CD4-positive, alpha-beta T cell (primary cell): ENCODE results near the gene POLE4. TPM values are rescaled to one million over a fixed set of nuclear protein-coding genes. Genes with fewer than 3 reads are reported as not detected.

ENCODE experiments used
- ATAC-seq: fragments of 200-7000 bp; cut with Tn5 transposase; one replicate; pipeline ENCODE4 v1.10.0; 2022; ENCODE audit warnings: mild to moderate bottlenecking; ENCODE audit not compliant: poor library complexity
- CTCF ChIA-PET: fragments of 350-600 bp; sonication (Branson Sonifier 250); formaldehyde crosslinking; loops from one replicate; lab custom pipeline; 2021; ENCODE audit warnings: antibody characterized with exemption, inconsistent platforms; lab: Charles Lee
- POLR2A ChIA-PET: fragments of 350-600 bp; sonication (Branson Sonifier 250); formaldehyde crosslinking; loops from one replicate; lab custom pipeline; 2021; ENCODE audit warnings: antibody characterized with exemption, inconsistent platforms; lab: Charles Lee
- DNase-seq, 14 experiments: peaks; one replicate each; pipeline ENCODE4 v3.0.0-alpha.2; 2013 to 2020; ENCODE audit warnings: mixed read lengths in 2 of 14
- H3K27ac ChIP-seq, 2 donors: one replicate each; pipeline versions ENCODE4 v1.5.1 to v1.7.0; 2013; ENCODE audit warnings: low read length in 2 of 2, low read depth in 1 of 2, mild to moderate bottlenecking in 1 of 2
- H3K27me3 ChIP-seq, 2 experiments: 1 replicate in 1 of 2; 2 replicates in 1 of 2; pipeline versions ENCODE4 v1.6.1 to v1.7.0; 2013; ENCODE audit warnings: low read length in 2 of 2, control low read depth in 1 of 2, mild to moderate bottlenecking in 1 of 2, moderate library complexity in 1 of 2; ENCODE audit not compliant: insufficient read depth in 2 of 2, control insufficient read depth in 1 of 2
- H3K36me3 ChIP-seq: one replicate; pipeline ENCODE4 v1.6.1; 2013; ENCODE audit warnings: low read length, control low read depth; ENCODE audit not compliant: insufficient read depth
- H3K4me1 ChIP-seq: one replicate; pipeline ENCODE4 v1.6.1; 2013; ENCODE audit warnings: low read length, control low read depth; ENCODE audit not compliant: insufficient read depth
- H3K4me3 ChIP-seq: one replicate; pipeline ENCODE4 v1.5.1; 2013; ENCODE audit warnings: mild to moderate bottlenecking, low read length, moderate library complexity
- H3K9me3 ChIP-seq, 2 experiments: 1 replicate in 1 of 2; 2 replicates in 1 of 2; pipeline versions ENCODE4 v1.6.1 to v1.7.0; 2013; ENCODE audit warnings: low read length in 2 of 2, mild to moderate bottlenecking in 2 of 2, control low read depth in 1 of 2, moderate library complexity in 1 of 2; ENCODE audit not compliant: control insufficient read depth in 1 of 2, insufficient read depth in 1 of 2
- H3K27ac Mint-ChIP-seq: one replicate; pipeline ENCODE4 v1.8.0; 2020; ENCODE audit warnings: mixed read lengths
- H3K27me3 Mint-ChIP-seq: one replicate; pipeline ENCODE4 v1.8.0; 2021; ENCODE audit warnings: mixed read lengths
- H3K36me3 Mint-ChIP-seq: one replicate; pipeline ENCODE4 v1.8.0; 2021; ENCODE audit warnings: low read depth, mixed read lengths
- H3K4me1 Mint-ChIP-seq: one replicate; pipeline ENCODE4 v1.8.0; 2021; ENCODE audit warnings: low read depth, mixed read lengths
- H3K4me3 Mint-ChIP-seq: one replicate; pipeline ENCODE4 v1.8.0; 2020; ENCODE audit warnings: mild to moderate bottlenecking, mixed read lengths
- H3K9me3 Mint-ChIP-seq: one replicate; pipeline ENCODE4 v1.8.0; 2020; ENCODE audit warnings: mixed read lengths
- CTCF ChIP-seq: fragments of 200-600 bp; IDR thresholded peaks from one replicate; pipeline ENCODE4 v1.8.0; 2022; ENCODE audit warnings: antibody characterized with exemption, mild to moderate bottlenecking
- intact Hi-C, 2 experiments: fragments of 100-400 bp; cut with DNase I in 1 of 2; cut with micrococcal nuclease in 1 of 2; formaldehyde crosslinking; loops; one replicate each; pipeline versions ENCODE4 v1.15.1 to v1.9.0; 2023 to 2025; cut with DNase I, micrococcal nuclease
- total RNA-seq, 174 experiments: library from RNA in 2 of 174; stranded (reverse) in 2 of 174; gene quantifications; one replicate each; pipeline ENCODE4 v1.2.3 and lab custom pipeline; 2021 to 2026

Gene POLE4
- total RNA-seq, 2 experiments from 2014 or later, result 34.9 to 38.4 TPM

GRCh38 chr2:74911061-74911460 lies 47.4 kb upstream of the POLE4 start:
- POLR2A ChIA-PET, result no interaction called here
- H3K36me3 ChIP-seq, result no peaks in the 10 kb centered on the region
- H3K27ac Mint-ChIP-seq, result no peak overlapping the region
- peaks cover 11 to 21% of the 10 kb centered on the region in 2 experiments for H3K27me3 ChIP-seq
- TF ChIP-seq CTCF, result no peak
- no peaks in the 10 kb centered on the region for H3K36me3 Mint-ChIP-seq
- peaks cover 0 to 7% of the 10 kb centered on the region in 2 experiments for H3K9me3 ChIP-seq
- no peak overlapping the region for H3K27ac ChIP-seq
- H3K4me1 ChIP-seq, result peaks cover 8% of the 10 kb centered on the region
- H3K9me3 Mint-ChIP-seq, result no peaks in the 10 kb centered on the region
- DNase-seq (no peak), ATAC-seq (no peak)
- CTCF ChIA-PET, result no interaction called here
- H3K27me3 Mint-ChIP-seq, result peaks cover 71% of the 10 kb centered on the region
- no peak overlapping the region for H3K4me3 ChIP-seq
- H3K4me3 Mint-ChIP-seq, result no peak overlapping the region
- H3K4me1 Mint-ChIP-seq, result peaks cover 13% of the 10 kb centered on the region
- intact Hi-C loops, result no loop called here

GRCh38 chr2:74915743-74916142 lies 42.7 kb upstream of the POLE4 start:
- Histone ChIP-seq H3K4me1 (peaks cover 13% of the 10 kb centered on the region), H3K4me3 (no peak overlapping the region), H3K27ac (no peak overlapping the region), H3K36me3 (no peaks in the 10 kb centered on the region), H3K27me3 (peaks cover 7 to 16% of the 10 kb centered on the region in 2 experiments), H3K9me3 (no peaks in the 10 kb centered on the region)
- no peak for TF ChIP-seq CTCF
- no peak overlapping the region for H3K27ac Mint-ChIP-seq
- peaks cover 11% of the 10 kb centered on the region for H3K4me1 Mint-ChIP-seq
- POLR2A ChIA-PET, result no interaction called here
- peaks cover 43% of the 10 kb centered on the region for H3K27me3 Mint-ChIP-seq
- H3K36me3 Mint-ChIP-seq, result no peaks in the 10 kb centered on the region
- ATAC-seq, result no peak
- CTCF ChIA-PET, result no interaction called here
- intact Hi-C loops, result loop anchor here in 1 of 2 experiments (2.0 to 5.0 kb wide), 2 partner anchors 147 to 713 kb away; no protein-coding TSS in a partner anchor
- H3K4me3 Mint-ChIP-seq, result no peak overlapping the region
- H3K9me3 Mint-ChIP-seq, result no peaks in the 10 kb centered on the region
- DNase-seq, result peak in 1 of 14 experiments; percentile 2

- Histone ChIP-seq H3K4me1 (peaks cover 13% of the 10 kb centered on the region), H3K27me3 (peaks cover 7 to 12% of the 10 kb centered on the region in 2 experiments), H3K27ac (no peak overlapping the region), H3K4me3 (no peak overlapping the region), H3K9me3 (no peaks in the 10 kb centered on the region), H3K36me3 (no peaks in the 10 kb centered on the region)
- intact Hi-C loops, result loop anchor here in 1 of 2 experiments (2.0 to 5.0 kb wide), 2 partner anchors 146 to 712 kb away; no protein-coding TSS in a partner anchor
- Mint-ChIP-seq H3K36me3 (no peaks in the 10 kb centered on the region), H3K4me1 (peaks cover 11% of the 10 kb centered on the region), H3K27ac (no peak overlapping the region), H3K4me3 (no peak overlapping the region), H3K9me3 (no peaks in the 10 kb centered on the region), H3K27me3 (peaks cover 39% of the 10 kb centered on the region)
- no peak for TF ChIP-seq CTCF
- ATAC-seq, result no peak
- ChIA-PET POLR2A (no interaction called here), CTCF (no interaction called here)
- DNase-seq, result no peak
Measured at GRCh38 chr2:74916394-74916793, 42.0 kb upstream of the POLE4 start.
